Activated T-cell treated with anti-CD3 and anti-CD28 coated beads, Interleukin-2, amount 50 U/mL, for 72 hours (primary cell): ENCODE measurements around the gene ZNF263. TPM values are rescaled to one million over a fixed set of nuclear protein-coding genes. Genes with fewer than 3 reads are reported as not detected.
A peak's percentile ranks its signal among the peaks of the same experiment; 100 is the strongest.

Experiments used
- ATAC-seq, 2 donors: fragments of 150-1000 bp; cut with Tn5 transposase; replicated peaks in 1 of 2; 2 replicates each; pipeline ENCODE4 v1.10.0; 2021; ENCODE audit warnings: moderate library complexity in 2 of 2, mild to moderate bottlenecking in 1 of 2
- DNase-seq, 2 donors: peaks; one replicate each; pipeline ENCODE4 v3.0.0; 2021 to 2022; ENCODE audit warnings: mixed read lengths in 1 of 2
- H3K27ac Mint-ChIP-seq: one replicate; pipeline ENCODE4 v1.8.0; 2022; ENCODE audit warnings: mild to moderate bottlenecking, moderate library complexity, mixed read lengths
- H3K27me3 Mint-ChIP-seq: one replicate; pipeline ENCODE4 v1.8.0; 2022; ENCODE audit warnings: low read depth, mixed read lengths
- H3K36me3 Mint-ChIP-seq, 2 donors: one replicate each; pipeline ENCODE4 v1.8.0; 2022; ENCODE audit warnings: mixed read lengths in 2 of 2, mild to moderate bottlenecking in 1 of 2; ENCODE audit not compliant: insufficient read depth in 2 of 2
- H3K4me1 Mint-ChIP-seq: one replicate; pipeline ENCODE4 v1.8.0; 2022; ENCODE audit warnings: low read depth, mixed read lengths
- H3K4me3 Mint-ChIP-seq, 2 donors: one replicate each; pipeline ENCODE4 v1.8.0; 2022; ENCODE audit warnings: mild to moderate bottlenecking in 2 of 2, mixed read lengths in 2 of 2, moderate library complexity in 2 of 2
- H3K9me3 Mint-ChIP-seq, 2 donors: one replicate each; pipeline ENCODE4 v1.8.0; 2022; ENCODE audit warnings: mixed read lengths in 2 of 2
- total RNA-seq, 2 donors: library from RNA; stranded (reverse); gene quantifications; one replicate each; pipeline ENCODE4 v1.2.3, GENCODE V29; 2022

ZNF263 gene
- total RNA-seq, result 10 to 100 TPM; 26.0 to 30.7 TPM

GRCh38 chr16:3282730-3283542, at the start of gene ZNF263:
Gene ZNF263, plus strand, starts transcription at chr16:3283491. Its CDS starts 328 bp downstream, at chr16:3283819.
- ATAC-seq (peak; percentile 89), DNase-seq (peak; percentile 94 to 95)
- Mint-ChIP-seq H3K4me3 (peak within 1 kb of the TSS; percentile 98 to 99), H3K27ac (peak within 1 kb of the TSS; percentile 96), H3K36me3 (peaks cover 19 to 33% of the 10 kb centered on the region in 2 donors), H3K27me3 (no peaks in the 10 kb centered on the region), H3K4me1 (peaks cover 38% of the 10 kb centered on the region), H3K9me3 (peaks cover 0 to 5% of the 10 kb centered on the region in 2 donors)

DNA sequence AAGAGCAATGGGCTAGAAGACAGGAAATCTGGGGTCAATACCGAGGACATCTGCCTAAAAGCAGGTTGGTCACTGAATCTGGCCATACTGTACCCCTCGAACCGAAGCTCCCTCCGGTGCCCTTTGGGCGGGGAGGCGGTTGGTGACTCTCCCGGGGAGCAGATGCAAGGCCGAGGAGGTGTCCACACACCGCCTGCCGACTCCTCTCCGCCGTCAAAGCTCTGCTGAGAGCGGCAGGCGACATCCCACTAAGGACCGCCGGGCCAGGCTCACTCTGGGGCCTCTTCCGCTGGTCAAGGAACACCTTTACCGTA, 48.8 kb upstream of the ZNF263 start:
- DNase-seq, result no peak
- Mint-ChIP-seq H3K4me1 (peaks cover 22% of the 10 kb centered on the region), H3K27me3 (no peaks in the 10 kb centered on the region), H3K27ac (peak overlapping the region; percentile 97), H3K36me3 (peaks cover 32 to 48% of the 10 kb centered on the region in 2 donors), H3K4me3 (peak overlapping the region; percentile 93 to 100), H3K9me3 (peaks cover 11 to 13% of the 10 kb centered on the region in 2 donors)
- ATAC-seq, result no peak

DNA sequence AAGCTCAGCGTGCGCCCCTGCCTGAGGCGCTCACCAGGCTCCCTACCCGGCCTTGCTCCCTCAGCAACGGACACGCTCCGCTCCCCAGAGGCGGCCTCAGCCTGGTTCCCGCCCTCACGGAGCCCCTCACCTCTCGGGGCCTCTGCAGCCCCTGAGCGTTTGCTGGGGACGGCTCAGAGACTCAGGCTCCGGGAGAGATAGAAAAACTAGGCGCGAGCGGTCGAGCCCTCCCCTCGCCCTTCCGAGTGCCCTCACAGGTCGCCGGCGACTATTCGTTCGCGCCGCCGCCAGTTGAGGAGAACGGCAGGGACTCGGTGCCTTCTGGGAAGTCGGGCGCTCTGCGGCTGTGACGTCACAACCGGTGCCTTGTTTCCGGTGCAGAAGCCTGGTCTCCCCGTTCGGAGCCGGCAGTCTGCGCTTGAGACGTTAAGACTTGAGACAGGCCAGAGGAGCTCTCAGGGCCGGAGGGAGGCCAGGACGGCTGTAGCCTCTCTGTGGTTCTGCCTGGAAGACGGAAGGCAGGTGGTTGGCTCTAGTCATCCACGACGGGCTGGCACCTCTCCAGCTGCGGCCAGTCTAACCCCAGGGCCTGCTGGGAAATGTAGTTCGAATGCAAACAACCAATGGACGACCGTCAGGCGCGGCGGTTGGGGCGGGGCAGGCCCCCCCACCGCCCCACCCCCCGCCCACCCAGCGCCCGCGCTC, 48.3 kb upstream of the ZNF263 start, which contains the start of gene ZNF200:
Gene ZNF200 (minus strand): TSS at position 302 of the 705 bp plus-strand sequence. CDS start 1,403 bp downstream, outside the sequence.
- Mint-ChIP-seq H3K27ac (peak within 1 kb of the TSS; percentile 97), H3K4me3 (peak within 1 kb of the TSS; percentile 93 to 100), H3K36me3 (peaks cover 31 to 44% of the 10 kb centered on the region in 2 donors), H3K27me3 (no peaks in the 10 kb centered on the region), H3K9me3 (peaks cover 11 to 13% of the 10 kb centered on the region in 2 donors), H3K4me1 (peaks cover 22% of the 10 kb centered on the region)
- peak; percentile 94 to 96 for DNase-seq
- ATAC-seq, result peak; percentile 95

GRCh38 chr16:3235856-3236669, 47.2 kb upstream of the ZNF263 start:
- H3K9me3 Mint-ChIP-seq, result peaks cover 8 to 9% of the 10 kb centered on the region in 2 donors
- ATAC-seq, result no peak
- peak; percentile 21 to 51 for DNase-seq
- H3K36me3 Mint-ChIP-seq, result peaks cover 23 to 33% of the 10 kb centered on the region in 2 donors
- peak overlapping the region; percentile 45 for H3K27ac Mint-ChIP-seq
- H3K4me3 Mint-ChIP-seq, result peak overlapping the region; percentile 82 to 83
- peaks cover 5% of the 10 kb centered on the region for H3K27me3 Mint-ChIP-seq
- peaks cover 22% of the 10 kb centered on the region for H3K4me1 Mint-ChIP-seq

DNA sequence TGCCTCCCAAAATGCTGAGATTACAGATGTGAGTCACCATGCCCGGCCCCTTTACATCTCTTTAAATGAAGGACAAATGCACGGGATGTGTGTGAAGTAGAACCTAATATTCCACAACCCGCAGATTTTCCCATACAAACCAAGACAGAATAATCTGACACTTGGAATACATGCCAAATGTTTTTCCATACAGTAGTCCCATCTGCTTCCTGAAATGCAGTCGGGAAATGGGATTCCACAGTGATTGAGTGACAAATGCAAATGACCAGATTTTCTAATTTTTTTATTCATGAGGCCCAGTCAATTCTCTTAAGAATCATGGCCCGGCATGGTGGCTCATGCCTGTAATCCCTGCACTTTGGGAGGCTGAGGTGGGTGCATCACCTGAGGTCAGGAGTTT, 41.5 kb upstream of the ZNF263 start:
- Mint-ChIP-seq H3K36me3 (peaks cover 0 to 1% of the 10 kb centered on the region in 2 donors), H3K4me3 (no peak overlapping the region), H3K9me3 (no peaks in the 10 kb centered on the region), H3K4me1 (peaks cover 9% of the 10 kb centered on the region), H3K27ac (no peak overlapping the region), H3K27me3 (peaks cover 14% of the 10 kb centered on the region)
- DNase-seq (no peak), ATAC-seq (no peak)

DNA sequence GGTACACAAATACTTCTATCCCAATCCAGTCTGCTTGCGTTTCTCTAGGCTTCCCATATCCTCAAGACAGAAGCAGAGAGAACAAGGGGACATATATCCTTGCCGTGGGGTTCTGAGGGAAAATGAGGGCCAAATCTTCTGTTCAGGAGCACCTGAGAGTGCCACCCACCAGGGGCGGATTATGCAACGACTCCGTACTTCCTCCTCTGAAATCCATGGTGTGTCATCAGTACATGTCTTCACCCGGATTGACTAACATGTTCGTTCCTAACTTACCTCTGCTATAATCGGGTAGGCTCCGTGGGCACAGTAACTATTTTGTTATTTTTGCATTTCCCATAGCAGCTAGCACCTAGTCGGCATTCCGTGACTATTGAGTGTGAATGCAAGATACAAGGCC, 40.6 kb upstream of the ZNF263 start:
- no peak overlapping the region for H3K4me3 Mint-ChIP-seq
- H3K36me3 Mint-ChIP-seq, result no peaks in the 10 kb centered on the region
- H3K9me3 Mint-ChIP-seq, result no peaks in the 10 kb centered on the region
- DNase-seq (no peak), ATAC-seq (no peak)
- peaks cover 9% of the 10 kb centered on the region for H3K4me1 Mint-ChIP-seq
- no peak overlapping the region for H3K27ac Mint-ChIP-seq
- peaks cover 14% of the 10 kb centered on the region for H3K27me3 Mint-ChIP-seq

DNA sequence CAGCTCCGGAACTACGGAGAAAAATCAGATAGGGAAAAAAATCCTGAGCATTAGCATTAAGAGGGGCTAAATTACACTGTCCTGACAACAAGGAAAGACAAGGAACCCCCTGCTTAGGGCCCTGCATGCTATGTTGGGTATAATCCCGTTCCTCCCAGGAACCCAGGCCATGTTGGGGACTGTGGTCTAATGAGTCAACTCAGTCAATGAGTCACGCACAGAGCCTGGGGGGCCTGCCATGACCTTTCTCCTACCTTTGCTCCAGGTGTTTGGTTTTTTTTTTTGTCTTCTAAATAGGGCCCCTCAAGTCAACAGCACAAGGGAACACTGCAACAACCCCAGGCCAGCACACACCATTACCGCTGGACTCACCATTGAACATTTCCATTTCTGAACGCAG, 39.4 kb upstream of the ZNF263 start:
- peak in 1 of 2 donors; percentile 26 for DNase-seq
- Mint-ChIP-seq H3K4me3 (no peak overlapping the region), H3K36me3 (no peaks in the 10 kb centered on the region), H3K4me1 (peaks cover 9% of the 10 kb centered on the region), H3K27me3 (peaks cover 14% of the 10 kb centered on the region), H3K9me3 (no peaks in the 10 kb centered on the region), H3K27ac (no peak overlapping the region)
- peak; percentile 51 to 59 for ATAC-seq

DNA sequence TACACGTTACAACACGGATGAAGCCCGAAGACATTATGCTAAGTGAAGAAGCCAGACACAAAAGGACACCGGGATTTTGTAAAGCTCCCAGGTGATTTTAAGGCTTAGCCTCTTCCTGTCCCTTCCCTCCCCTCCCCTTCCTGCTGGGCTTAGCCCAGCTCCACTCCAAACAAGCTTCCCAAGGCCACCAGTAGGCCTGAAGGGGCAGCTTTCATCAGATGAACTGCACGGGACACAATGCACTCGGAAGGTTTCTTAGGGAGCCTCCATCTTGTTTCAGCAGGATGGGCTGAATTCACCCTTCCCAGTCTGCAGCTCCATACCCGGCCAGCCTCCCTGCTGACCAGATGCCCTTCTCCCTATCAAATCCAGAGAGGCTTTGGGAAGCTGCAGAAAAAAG, 37.3 kb upstream of the ZNF263 start:
- H3K27me3 Mint-ChIP-seq, result peaks cover 10% of the 10 kb centered on the region
- H3K4me3 Mint-ChIP-seq, result no peak overlapping the region
- no peak for DNase-seq
- no peak for ATAC-seq
- H3K9me3 Mint-ChIP-seq, result no peaks in the 10 kb centered on the region
- H3K27ac Mint-ChIP-seq, result no peak overlapping the region
- H3K4me1 Mint-ChIP-seq, result peaks cover 9% of the 10 kb centered on the region
- no peaks in the 10 kb centered on the region for H3K36me3 Mint-ChIP-seq

DNA sequence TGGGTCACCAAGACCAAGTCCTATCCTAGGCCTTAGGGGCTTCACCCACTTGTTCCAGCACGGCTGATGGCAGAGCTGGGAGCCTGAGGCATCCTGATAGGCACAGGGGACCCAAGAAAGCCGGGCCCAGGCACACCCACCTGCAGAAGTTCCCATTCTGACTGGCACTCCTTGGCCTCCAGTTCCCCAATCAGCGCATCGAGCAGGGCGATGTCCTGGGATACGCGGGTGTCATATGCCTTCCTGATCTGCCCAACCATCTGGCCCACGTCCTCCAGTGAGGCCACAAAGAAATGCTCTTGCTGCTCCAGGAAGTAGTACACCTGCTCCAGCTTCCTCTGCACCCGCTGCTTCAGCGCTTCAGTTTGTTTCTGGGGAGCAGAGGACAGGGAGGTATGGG, 36.4 kb upstream of the ZNF263 start:
- DNase-seq (no peak), ATAC-seq (no peak)
- Mint-ChIP-seq H3K36me3 (no peaks in the 10 kb centered on the region), H3K27me3 (peaks cover 9% of the 10 kb centered on the region), H3K27ac (no peak overlapping the region), H3K4me1 (peaks cover 9% of the 10 kb centered on the region), H3K9me3 (no peaks in the 10 kb centered on the region), H3K4me3 (no peak overlapping the region)

DNA sequence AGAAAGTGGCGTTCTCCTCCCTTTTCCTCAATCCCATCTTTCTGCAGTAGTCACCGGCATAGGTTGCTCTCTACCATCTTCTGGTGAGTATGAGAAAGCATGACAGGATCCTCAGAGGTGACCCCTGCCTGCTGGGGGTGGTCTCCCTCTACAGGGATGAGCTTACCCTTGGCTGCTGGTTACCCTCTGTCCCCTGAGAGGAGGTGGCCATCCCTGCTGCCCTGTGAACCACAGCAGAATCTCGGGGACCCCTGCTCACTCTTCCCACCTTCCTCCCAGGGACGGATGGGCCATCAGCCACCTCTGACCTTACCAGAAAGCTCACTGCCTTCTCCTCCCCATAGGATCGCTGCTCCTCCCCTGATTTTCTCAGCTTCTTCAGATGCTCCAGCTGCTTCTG, 34.7 kb upstream of the ZNF263 start:
- H3K27ac Mint-ChIP-seq, result no peak overlapping the region
- no peak overlapping the region for H3K4me3 Mint-ChIP-seq
- peaks cover 9% of the 10 kb centered on the region for H3K27me3 Mint-ChIP-seq
- H3K9me3 Mint-ChIP-seq, result no peaks in the 10 kb centered on the region
- H3K4me1 Mint-ChIP-seq, result peaks cover 7% of the 10 kb centered on the region
- DNase-seq (no peak), ATAC-seq (no peak)
- H3K36me3 Mint-ChIP-seq, result no peaks in the 10 kb centered on the region

DNA sequence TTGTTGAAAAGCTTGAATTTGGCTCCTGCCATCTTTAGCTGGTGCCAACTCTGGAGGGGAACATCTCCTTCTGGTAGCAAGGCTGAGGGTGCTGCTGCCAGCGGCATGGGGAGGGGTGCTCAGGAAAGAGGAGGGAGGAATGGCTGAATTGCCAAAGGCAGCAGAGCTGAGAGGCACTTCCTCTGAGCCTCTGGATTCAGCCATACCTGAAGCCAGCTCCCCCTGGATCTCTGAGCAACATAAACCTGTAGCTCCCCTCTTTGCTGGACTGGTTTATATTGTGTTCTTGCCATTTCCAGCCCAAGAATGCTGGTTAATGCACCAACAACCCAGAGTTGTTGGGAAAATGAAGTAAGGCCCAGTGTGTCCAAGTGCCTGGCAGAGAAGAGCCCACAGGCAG, 34.3 kb upstream of the ZNF263 start:
- H3K4me1 Mint-ChIP-seq, result peaks cover 3% of the 10 kb centered on the region
- no peak overlapping the region for H3K4me3 Mint-ChIP-seq

GRCh38 chr16:3249451-3249850, 33.8 kb upstream of the ZNF263 start:
- H3K9me3 Mint-ChIP-seq, result no peaks in the 10 kb centered on the region
- H3K36me3 Mint-ChIP-seq, result no peaks in the 10 kb centered on the region
- ATAC-seq, result no peak
- no peaks in the 10 kb centered on the region for H3K4me1 Mint-ChIP-seq
- H3K27ac Mint-ChIP-seq, result no peak overlapping the region
- no peak for DNase-seq
- peaks cover 9% of the 10 kb centered on the region for H3K27me3 Mint-ChIP-seq
- no peak overlapping the region for H3K4me3 Mint-ChIP-seq

More for the DNA sequence above, 34.3 kb upstream of the ZNF263 start:
- no peaks in the 10 kb centered on the region for H3K9me3 Mint-ChIP-seq
- DNase-seq (no peak), ATAC-seq (no peak)
- H3K27me3 Mint-ChIP-seq, result peaks cover 9% of the 10 kb centered on the region
- H3K36me3 Mint-ChIP-seq, result no peaks in the 10 kb centered on the region
- H3K27ac Mint-ChIP-seq, result no peak overlapping the region

GRCh38 chr16:3252967-3253366, 30.3 kb upstream of the ZNF263 start:
- Mint-ChIP-seq H3K4me3 (no peak overlapping the region), H3K36me3 (no peaks in the 10 kb centered on the region), H3K27ac (no peak overlapping the region), H3K27me3 (no peaks in the 10 kb centered on the region), H3K4me1 (no peaks in the 10 kb centered on the region), H3K9me3 (no peaks in the 10 kb centered on the region)
- ATAC-seq, result no peak
- DNase-seq, result no peak
